ENCODE measurements around the gene AVPR2. TPM values are rescaled to one million over a fixed set of nuclear protein-coding genes. Genes with fewer than 3 reads are reported as not detected.

Gene AVPR2
- total RNA-seq, 2 donors from 2014 or later, result not detected

GRCh38 chrX:153924149-153924861 lies 19.8 kb downstream of the AVPR2 start:
- Histone ChIP-seq H3K27ac (no peak overlapping the region), H3K36me3 (no peaks in the 10 kb centered on the region), H3K4me1 (ENCODE audit: control insufficient read depth in 1 of 2, low read depth in 2 of 2) (peaks cover 0 to 10% of the 10 kb centered on the region in 2 donors), H3K27me3 (replicated peaks; ENCODE audit: insufficient read depth) (no peaks in the 10 kb centered on the region), H3K9me3 (no peaks in the 10 kb centered on the region), H3K4me3 (peak overlapping the region; percentile 35)
- ATAC-seq (ENCODE audit: insufficient number of reproducible peaks, low FRiP score, low read depth) (no peak), DNase-seq (ENCODE audit: low spot score) (no peak)
- no peak for TF ChIP-seq CTCF (IDR thresholded peaks at IDR 0.05)

DNA sequence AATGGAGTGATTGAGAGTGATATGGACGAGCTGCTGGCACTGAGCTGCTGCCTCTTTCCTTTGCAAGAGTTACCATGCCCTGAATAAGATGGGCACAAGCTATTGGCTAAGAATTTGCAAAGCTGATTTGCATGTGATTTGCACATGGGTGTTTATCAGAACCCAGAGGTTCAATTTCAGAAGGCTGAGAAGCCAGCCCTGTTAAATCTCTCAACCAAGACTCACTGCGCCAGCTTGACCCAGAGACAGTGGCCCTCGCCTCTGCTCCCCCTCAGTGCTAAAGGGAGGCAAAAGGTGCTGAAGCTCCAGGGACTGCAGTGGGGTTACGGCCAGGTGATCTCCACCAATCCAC lies 20.9 kb downstream of the AVPR2 start:
- TF ChIP-seq CTCF (IDR thresholded peaks at IDR 0.05), result no peak
- H3K27me3 ChIP-seq (replicated peaks; ENCODE audit: insufficient read depth), result no peaks in the 10 kb centered on the region
- H3K27ac ChIP-seq, result peak overlapping the region in 1 of 2 donors; percentile 30
- peak overlapping the region; percentile 53 for H3K4me3 ChIP-seq
- ATAC-seq (ENCODE audit: insufficient number of reproducible peaks, low FRiP score, low read depth), result no peak
- H3K4me1 ChIP-seq (ENCODE audit: control insufficient read depth in 1 of 2, low read depth in 2 of 2), result peaks cover 0 to 10% of the 10 kb centered on the region in 2 donors
- no peak for DNase-seq (ENCODE audit: low spot score)
- H3K9me3 ChIP-seq, result no peaks in the 10 kb centered on the region
- no peaks in the 10 kb centered on the region for H3K36me3 ChIP-seq

- H3K4me1 ChIP-seq (ENCODE audit: control insufficient read depth in 1 of 2, low read depth in 2 of 2), result peaks cover 0 to 10% of the 10 kb centered on the region in 2 donors
- no peak for TF ChIP-seq CTCF (IDR thresholded peaks at IDR 0.05)
- H3K36me3 ChIP-seq, result peaks cover under 1% of the 10 kb centered on the region
- peak within 1 kb of the TSS; percentile 85 for H3K4me3 ChIP-seq
- DNase-seq (ENCODE audit: low spot score) (no peak), ATAC-seq (ENCODE audit: insufficient number of reproducible peaks, low FRiP score, low read depth) (no peak)
- H3K27me3 ChIP-seq (replicated peaks; ENCODE audit: insufficient read depth), result no peaks in the 10 kb centered on the region
- H3K9me3 ChIP-seq, result no peaks in the 10 kb centered on the region
- H3K27ac ChIP-seq, result peak within 1 kb of the TSS; percentile 92 to 96
Measured at GRCh38 chrX:153925739-153926551, 21.5 kb downstream of the AVPR2 start, which contains the start of gene ARHGAP4. Gene ARHGAP4, minus strand, starts transcription at chrX:153926264. Its CDS starts 62 bp downstream, at chrX:153926202.

- DNase-seq (ENCODE audit: low spot score) (no peak), ATAC-seq (ENCODE audit: insufficient number of reproducible peaks, low FRiP score, low read depth) (no peak)
- no peaks in the 10 kb centered on the region for H3K9me3 ChIP-seq
- no peak for TF ChIP-seq CTCF (IDR thresholded peaks at IDR 0.05)
- H3K27me3 ChIP-seq (replicated peaks; ENCODE audit: insufficient read depth), result no peaks in the 10 kb centered on the region
- peaks cover 0 to 10% of the 10 kb centered on the region in 2 donors for H3K4me1 ChIP-seq (ENCODE audit: control insufficient read depth in 1 of 2, low read depth in 2 of 2)
- H3K27ac ChIP-seq, result peak overlapping the region; percentile 92 to 96
- peak overlapping the region; percentile 85 for H3K4me3 ChIP-seq
- H3K36me3 ChIP-seq, result peaks cover 5% of the 10 kb centered on the region
Measured at GRCh38 chrX:153926552-153926857, 22.0 kb downstream of the AVPR2 start.

- H3K9me3 ChIP-seq, result no peaks in the 10 kb centered on the region
- no peak for ATAC-seq (ENCODE audit: insufficient number of reproducible peaks, low FRiP score, low read depth)
- no peak for TF ChIP-seq CTCF (IDR thresholded peaks at IDR 0.05)
- H3K36me3 ChIP-seq, result peaks cover 6% of the 10 kb centered on the region
- H3K4me1 ChIP-seq (ENCODE audit: control insufficient read depth in 1 of 2, low read depth in 2 of 2), result peaks cover 0 to 10% of the 10 kb centered on the region in 2 donors
- H3K27me3 ChIP-seq (replicated peaks; ENCODE audit: insufficient read depth), result no peaks in the 10 kb centered on the region
- DNase-seq (ENCODE audit: low spot score), result no peak
- H3K27ac ChIP-seq, result peak overlapping the region; percentile 92 to 96
- peak overlapping the region; percentile 85 for H3K4me3 ChIP-seq
Measured at GRCh38 chrX:153926858-153927671, 22.6 kb downstream of the AVPR2 start.

All from thoracic aorta (tissue), 2 donors.